ENCODE data around the gene ZNF121.

The ZNF121 gene

DNA sequence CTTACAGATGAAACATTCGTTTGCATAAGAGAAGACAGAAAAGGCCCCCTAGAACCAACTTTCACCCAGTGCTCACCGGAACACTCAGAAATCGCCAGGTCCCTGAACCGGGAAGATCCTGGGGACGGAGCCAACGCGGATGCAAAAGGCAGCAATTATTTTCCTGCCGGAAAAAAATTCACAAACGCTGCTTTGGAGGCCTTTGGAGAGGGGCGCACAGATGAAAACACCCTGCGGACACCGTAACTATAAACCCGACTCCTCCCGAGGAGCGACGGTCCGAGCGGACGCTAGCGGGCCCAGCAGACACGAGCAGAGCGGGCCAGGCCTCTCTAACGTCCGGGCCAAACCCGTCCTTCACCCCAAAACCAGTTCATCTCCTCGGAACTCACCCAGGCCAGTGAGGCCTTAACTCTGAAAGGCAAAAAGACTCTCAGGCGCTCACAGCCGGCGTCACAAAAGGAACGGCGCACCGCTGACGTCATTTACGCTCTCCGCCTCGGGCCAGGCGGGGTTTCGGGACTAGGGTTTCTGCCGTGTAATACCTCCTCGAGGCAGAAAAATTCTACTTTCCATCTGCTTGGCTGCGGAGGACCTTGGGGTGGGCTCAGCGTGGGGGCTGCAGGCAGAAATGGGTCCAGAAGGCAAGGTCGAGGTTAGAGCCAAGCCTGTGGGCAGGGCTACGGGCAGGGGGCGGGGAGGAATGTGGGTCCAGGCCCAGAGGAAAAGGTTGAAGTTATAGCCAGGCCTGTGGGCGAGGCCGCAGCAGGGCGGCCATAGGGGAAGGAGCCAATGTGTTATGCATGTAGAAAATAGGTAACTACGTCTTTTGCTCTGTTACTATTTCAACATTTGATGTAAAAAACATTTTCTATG, 45.9 kb downstream of the ZNF121 start, which contains the start of gene ZNF426:
ZNF426 (minus strand) TSS at position 463 of the 876 bp plus-strand sequence. CDS start 2,413 bp downstream, outside the sequence.
- peak; percentile 71 for DNase-seq (ENCODE audit: low read depth)

DNA sequence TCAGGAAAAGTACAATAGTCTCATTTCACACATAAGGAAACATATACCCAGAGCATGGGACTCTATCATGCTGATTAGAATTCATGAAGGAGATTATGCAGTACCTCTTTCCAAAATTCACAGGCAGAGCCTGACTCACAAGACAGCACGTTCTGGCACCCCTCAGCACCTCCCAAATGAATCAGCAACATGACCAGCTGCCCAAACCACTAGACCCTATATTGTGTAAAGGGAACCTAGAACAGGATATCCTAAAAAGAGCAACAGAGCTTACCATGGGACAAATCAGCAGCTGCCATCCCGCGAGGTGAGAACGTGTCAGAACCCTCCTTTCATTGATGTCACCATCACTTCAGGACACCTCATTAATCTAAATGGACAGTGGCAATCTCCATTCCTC, 48.4 kb downstream of the ZNF121 start:
- DNase-seq (ENCODE audit: low read depth) = no peak

DNA sequence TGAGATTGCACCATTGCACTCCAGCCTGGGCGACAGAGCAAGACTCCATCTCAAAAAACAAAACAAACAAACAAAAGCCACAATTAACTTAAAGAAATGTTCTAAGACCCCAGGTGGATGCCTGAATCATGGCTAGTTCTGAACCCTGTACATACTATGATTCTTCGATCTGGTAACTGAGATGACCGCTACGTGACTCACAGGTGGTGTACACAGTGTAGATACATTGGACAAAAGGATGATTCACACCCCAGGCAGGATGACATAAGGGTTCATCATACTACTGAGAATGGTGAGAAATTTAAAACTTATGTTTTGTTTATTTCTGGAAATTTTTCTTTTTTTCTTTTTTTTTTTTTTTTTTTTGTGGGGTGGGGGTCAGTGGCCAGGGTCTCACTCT, 52.4 kb downstream of the ZNF121 start:
- no peak for DNase-seq (ENCODE audit: low read depth)

DNA sequence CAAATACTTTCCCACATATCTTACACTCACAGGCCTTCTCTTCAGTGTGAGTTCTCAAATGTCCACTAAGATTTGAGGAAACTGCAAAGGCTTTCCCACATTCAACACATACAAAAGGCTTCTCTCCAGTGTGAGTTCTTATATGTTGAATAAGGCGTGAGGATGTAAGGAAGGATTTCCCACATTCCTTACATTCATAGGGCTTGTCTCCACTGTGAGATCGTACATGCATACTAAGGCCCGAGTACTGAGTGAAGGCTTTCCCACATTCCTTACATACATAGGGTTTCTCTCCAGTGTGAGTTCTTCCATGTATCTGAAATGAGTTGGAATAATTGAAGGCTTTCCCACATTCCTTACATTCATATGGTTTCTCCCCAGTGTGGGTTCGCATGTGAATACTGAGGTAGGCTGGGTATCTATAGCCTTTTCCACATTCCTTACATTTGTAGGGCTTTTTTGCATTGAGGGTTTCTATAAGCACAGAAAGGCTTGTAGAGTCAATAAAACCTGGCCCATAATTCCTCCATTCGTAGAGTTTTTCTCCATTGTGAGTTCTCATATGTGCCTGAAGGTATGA, 55.5 kb downstream of the ZNF121 start:
- DNase-seq (ENCODE audit: low read depth) = no peak

DNA sequence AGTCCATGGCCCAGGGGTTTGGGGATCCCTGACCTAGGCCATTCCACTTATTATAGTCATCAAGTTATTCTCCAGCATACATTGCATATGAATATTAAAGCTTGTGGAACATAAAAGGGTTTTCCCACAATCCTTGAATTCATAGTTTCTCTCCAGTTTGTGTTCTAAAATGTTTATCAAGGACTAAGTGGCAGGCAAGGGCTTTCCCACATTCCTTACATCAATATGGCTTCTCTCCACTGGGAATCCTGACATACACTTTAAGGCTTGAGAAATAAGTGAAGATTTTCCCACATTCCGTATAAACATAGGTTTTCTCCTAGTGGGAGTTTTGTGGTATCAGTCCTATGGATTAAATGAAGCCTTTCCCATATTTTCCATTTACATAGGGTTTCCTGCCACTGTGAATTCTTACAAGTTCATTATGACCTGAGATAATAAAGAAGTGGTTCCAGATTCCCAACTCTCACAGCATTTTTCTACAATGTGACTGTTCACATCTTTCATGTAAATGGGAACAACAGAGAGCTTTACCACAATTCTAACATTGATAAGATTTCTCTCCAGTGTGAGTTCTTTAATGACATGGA, 60.3 kb downstream of the ZNF121 start:
- no peak for DNase-seq (ENCODE audit: low read depth)
